ENCODE measurements around the gene UBR2. TPM values are rescaled to one million over a fixed set of nuclear protein-coding genes. Genes with fewer than 3 reads are reported as not detected.

UBR2 gene
- total and polyA plus RNA-seq, 2 donors (not counting 3 experiments of a cell fraction or from before 2014, with no cell fraction given), result 8.0 to 22.3 TPM

GRCh38 chr6:42693725-42694323 is 130.0 kb downstream of the UBR2 start:
- FAIRE-seq (no peak), DNase-seq (ENCODE audit: low read depth, low spot score) (no peak)
- no peaks in the 10 kb centered on the region for H3K9me3 ChIP-seq (replicated peaks; ENCODE audit: control insufficient read depth, insufficient read depth, low read length)
- no peak overlapping the region for H2AFZ ChIP-seq (ENCODE audit: low read depth, low read length)
- H3K9ac ChIP-seq (replicated peaks; ENCODE audit: extremely low read depth, insufficient read depth, low read length), result no peak overlapping the region
- no peaks in the 10 kb centered on the region for H4K20me1 ChIP-seq (replicated peaks; ENCODE audit: control insufficient read depth, extremely low read depth, insufficient read depth, low read length)
- H3K4me2 ChIP-seq (ENCODE audit: insufficient read depth, low read length), result no peak overlapping the region
- intact Hi-C loops (cut with micrococcal nuclease) (loop anchor here (2.0 kb wide), 1 partner anchor 33 kb away; no protein-coding TSS in a partner anchor), dilution Hi-C loops (cut with MboI; ENCODE audit: extremely low pct_ligation_motif_present, low sequenced_read_pairs) (no loop called here)
- no peaks in the 10 kb centered on the region for H3K27me3 ChIP-seq (ENCODE audit: control insufficient read depth in 2 of 2, insufficient read depth in 2 of 2, low read length in 2 of 2)
- ChIA-PET CTCF (interaction anchor here (2.2 to 3.6 kb wide), 3 partner anchors 33 to 52 kb away, joined by 4 to 37 read pairs (median 8); partner anchors contain the start of gene TBCC), POLR2A (no interaction called here)
- BruUV-seq (replicated peaks), result no TSS peak
- TF ChIP-seq MYC (IDR thresholded peaks at IDR 0.05; ENCODE audit: low read depth, low read length), result no peak
- TF ChIP-seq EZH2 (IDR thresholded peaks at IDR 0.05; ENCODE audit: borderline replicate concordance, low read depth, low read length, severe bottlenecking), result no peak
- H3K79me2 ChIP-seq (ENCODE audit: control insufficient read depth, insufficient read depth, low read length), result no peaks in the 10 kb centered on the region
- no peaks in the 10 kb centered on the region for H3K9me1 ChIP-seq (replicated peaks; ENCODE audit: control insufficient read depth, extremely low read depth, insufficient read depth, low read length)
- H3K27ac ChIP-seq (ENCODE audit: insufficient read depth, low read depth, low read length), result no peak overlapping the region
- H3K4me1 ChIP-seq (ENCODE audit: control insufficient read depth, extremely low read depth, insufficient read depth, low read length), result peaks cover 14% of the 10 kb centered on the region
- no peak overlapping the region for H3K4me3 ChIP-seq (replicated peaks in 1 of 3; ENCODE audit: insufficient read depth in 1 of 3, low read depth in 1 of 3, low read length in 3 of 3)
- peaks cover 3 to 12% of the 10 kb centered on the region in 2 experiments for H3K36me3 ChIP-seq (ENCODE audit: control insufficient read depth in 2 of 2, extremely low read depth in 1 of 2, insufficient read depth in 2 of 2, low read length in 2 of 2)

- Histone ChIP-seq H3K9ac (replicated peaks; ENCODE audit: extremely low read depth, insufficient read depth, low read length) (no peak overlapping the region), H3K9me1 (replicated peaks; ENCODE audit: control insufficient read depth, extremely low read depth, insufficient read depth, low read length) (no peaks in the 10 kb centered on the region), H3K4me3 (replicated peaks in 1 of 3; ENCODE audit: insufficient read depth in 1 of 3, low read depth in 1 of 3, low read length in 3 of 3) (no peak overlapping the region), H3K79me2 (ENCODE audit: control insufficient read depth, insufficient read depth, low read length) (no peaks in the 10 kb centered on the region), H3K36me3 (ENCODE audit: control insufficient read depth in 2 of 2, extremely low read depth in 1 of 2, insufficient read depth in 2 of 2, low read length in 2 of 2) (peaks cover 3 to 8% of the 10 kb centered on the region in 2 experiments), H3K4me2 (ENCODE audit: insufficient read depth, low read length) (no peak overlapping the region), H3K9me3 (replicated peaks; ENCODE audit: control insufficient read depth, insufficient read depth, low read length) (no peaks in the 10 kb centered on the region), H2AFZ (ENCODE audit: low read depth, low read length) (no peak overlapping the region), H3K27me3 (ENCODE audit: control insufficient read depth in 2 of 2, insufficient read depth in 2 of 2, low read length in 2 of 2) (no peaks in the 10 kb centered on the region), H3K4me1 (ENCODE audit: control insufficient read depth, extremely low read depth, insufficient read depth, low read length) (peaks cover 14% of the 10 kb centered on the region), H3K27ac (ENCODE audit: insufficient read depth, low read depth, low read length) (no peak overlapping the region), H4K20me1 (replicated peaks; ENCODE audit: control insufficient read depth, extremely low read depth, insufficient read depth, low read length) (no peaks in the 10 kb centered on the region)
- TF ChIP-seq GATA2 (IDR thresholded peaks at IDR 0.05; ENCODE audit: insufficient read depth, insufficient read length, low read depth, low read length), result no peak
- no peak for TF ChIP-seq CTCF (IDR thresholded peaks at IDR 0.05; ENCODE audit: extremely low read depth in 1 of 2, insufficient read depth in 1 of 2, low read depth in 1 of 2, low read length in 2 of 2)
- TF ChIP-seq JUN (IDR thresholded peaks at IDR 0.05; ENCODE audit: borderline replicate concordance, insufficient read depth, insufficient read length, low read depth), result no peak
- no peak for TF ChIP-seq EZH2 (IDR thresholded peaks at IDR 0.05; ENCODE audit: borderline replicate concordance, low read depth, low read length, severe bottlenecking)
- no peak for TF ChIP-seq POLR2AphosphoS5 (IDR thresholded peaks at IDR 0.05; ENCODE audit: insufficient read depth, low read depth, low read length)
- TF ChIP-seq MYC (IDR thresholded peaks at IDR 0.05; ENCODE audit: low read depth, low read length), result no peak
- no peak for TF ChIP-seq FOS (IDR thresholded peaks at IDR 0.05; ENCODE audit: borderline replicate concordance, insufficient read depth, low read length)
- no peak for TF ChIP-seq MAX (IDR thresholded peaks at IDR 0.05; ENCODE audit: insufficient read depth, insufficient read length)
- no peak for TF ChIP-seq POLR2A (IDR thresholded peaks at IDR 0.05; ENCODE audit: low read depth, low read length)
- no TSS peak for BruUV-seq (replicated peaks)
- POLR2A ChIA-PET, result interaction anchor here (0.6 kb wide), 1 partner anchor 194 kb away, joined by 3 read pairs; no protein-coding TSS in a partner anchor
- intact Hi-C loops (cut with micrococcal nuclease), result no loop called here
- no peak for DNase-seq (ENCODE audit: low read depth, low spot score)
- dilution Hi-C loops (cut with MboI; ENCODE audit: extremely low pct_ligation_motif_present, low sequenced_read_pairs), result no loop called here
- CTCF ChIA-PET, result interaction anchor here (1.5 kb wide), 1 partner anchor 32 kb away, joined by 9 read pairs; no protein-coding TSS in a partner anchor
- FAIRE-seq, result no peak
Measured at GRCh38 chr6:42694586-42694985, 130.8 kb downstream of the UBR2 start.

All from endothelial cell of umbilical vein (primary cell).